Amniotic stem cell (primary cell): ENCODE measurements around the gene USP2.

Experiments
- DNase-seq: peaks from one replicate; lab custom pipeline; 2025; lab: John Stamatoyannopoulos, UW

Gene USP2

DNA sequence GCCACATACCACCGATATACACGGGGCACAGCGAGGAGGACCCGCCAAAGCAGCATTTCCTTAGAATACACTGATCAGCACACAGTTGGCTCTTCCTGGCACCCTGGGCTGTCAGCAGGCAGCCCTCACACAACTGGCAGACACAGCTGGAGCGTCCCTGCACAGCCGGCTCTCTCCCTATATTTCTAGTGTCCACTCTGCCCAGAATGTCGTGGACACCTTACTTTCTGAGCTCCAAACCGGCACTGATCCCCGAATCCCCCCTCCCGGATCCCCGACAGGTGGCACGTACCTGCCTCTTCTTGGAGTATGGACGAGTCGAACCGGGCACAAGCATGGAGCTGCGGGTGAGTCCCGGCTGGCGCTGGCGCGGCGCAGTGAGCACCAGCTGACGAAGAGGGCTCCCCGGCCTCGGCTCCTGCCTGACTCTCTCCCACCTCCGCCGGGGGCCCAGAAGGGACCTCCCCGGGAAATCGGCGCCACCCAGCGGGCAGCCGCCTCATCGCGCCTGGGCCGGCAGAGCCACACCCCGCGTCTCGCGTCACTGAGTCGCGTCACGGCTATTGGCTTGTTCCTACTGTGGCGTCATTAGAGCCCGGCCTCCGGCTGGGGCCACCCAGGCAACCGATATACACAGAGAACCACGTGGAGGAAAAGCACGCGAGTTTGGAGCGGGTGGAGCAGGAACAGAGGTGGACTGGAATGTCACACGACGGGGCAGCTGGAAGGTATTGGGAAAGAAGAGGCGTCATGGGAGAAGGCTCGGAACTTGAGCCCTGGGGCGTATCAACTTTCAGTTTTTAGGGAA, at the start of gene USP2:
TSS of gene USP2 (minus strand) at position 510 of the 808 bp plus-strand sequence. CDS start 8,210 bp downstream, outside the sequence.
- DNase-seq = peak; percentile 91

DNA sequence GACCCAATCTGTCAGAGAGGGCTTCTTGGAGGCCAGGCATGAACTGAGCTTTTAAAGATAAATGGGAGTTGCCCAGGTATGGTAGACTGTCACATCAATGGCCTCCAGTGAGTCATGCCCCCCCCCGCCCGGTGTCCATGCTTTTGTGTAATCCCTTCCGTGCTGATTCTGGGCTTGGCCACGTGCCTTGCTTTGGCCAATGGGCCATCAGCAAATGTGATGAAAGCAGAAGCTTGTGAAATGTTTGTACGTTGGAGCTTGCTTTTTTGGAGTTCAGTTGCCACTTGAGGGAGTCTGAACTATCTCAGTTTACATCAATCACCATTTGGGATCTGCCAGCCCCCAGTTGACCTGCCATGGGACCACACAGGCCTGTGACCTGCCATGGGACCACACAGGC, 45.8 kb upstream of the USP2 start:
- no peak for DNase-seq

GRCh38 chr11:119426142-119426541, 44.7 kb upstream of the USP2 start:
- no peak for DNase-seq

- DNase-seq = no peak
These were observed 43.3 kb upstream of the USP2 start for GRCh38 chr11:119424775-119425174.

DNA sequence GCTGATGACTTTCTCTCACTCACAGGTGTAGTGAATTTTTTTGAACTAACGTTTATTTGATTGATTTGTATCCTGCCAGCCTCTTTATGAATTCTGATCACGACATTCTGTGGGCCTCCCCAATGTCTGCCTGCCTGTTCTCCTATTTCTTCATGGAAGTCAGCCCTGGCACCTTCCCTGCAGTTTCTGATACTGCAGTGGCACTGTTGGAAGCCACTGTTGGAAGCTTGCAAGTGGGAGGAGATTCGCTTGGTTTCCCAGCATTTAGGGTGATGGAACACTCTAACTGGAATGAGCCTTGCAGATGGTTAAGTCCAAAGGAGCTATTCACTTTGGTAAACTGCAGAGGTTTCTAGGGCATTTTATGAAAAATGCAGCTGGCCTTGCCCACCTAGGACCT, 42.8 kb upstream of the USP2 start:
- DNase-seq = no peak

GRCh38 chr11:119423509-119424254, 42.2 kb upstream of the USP2 start:
- DNase-seq = no peak

GRCh38 chr11:119422809-119423508, 41.5 kb upstream of the USP2 start, which contains the start of gene THY1:
THY1 (minus strand) TSS chr11:119423172; CDS start chr11:119420905, 2,267 bp downstream.
- DNase-seq = peak; percentile 56

DNA sequence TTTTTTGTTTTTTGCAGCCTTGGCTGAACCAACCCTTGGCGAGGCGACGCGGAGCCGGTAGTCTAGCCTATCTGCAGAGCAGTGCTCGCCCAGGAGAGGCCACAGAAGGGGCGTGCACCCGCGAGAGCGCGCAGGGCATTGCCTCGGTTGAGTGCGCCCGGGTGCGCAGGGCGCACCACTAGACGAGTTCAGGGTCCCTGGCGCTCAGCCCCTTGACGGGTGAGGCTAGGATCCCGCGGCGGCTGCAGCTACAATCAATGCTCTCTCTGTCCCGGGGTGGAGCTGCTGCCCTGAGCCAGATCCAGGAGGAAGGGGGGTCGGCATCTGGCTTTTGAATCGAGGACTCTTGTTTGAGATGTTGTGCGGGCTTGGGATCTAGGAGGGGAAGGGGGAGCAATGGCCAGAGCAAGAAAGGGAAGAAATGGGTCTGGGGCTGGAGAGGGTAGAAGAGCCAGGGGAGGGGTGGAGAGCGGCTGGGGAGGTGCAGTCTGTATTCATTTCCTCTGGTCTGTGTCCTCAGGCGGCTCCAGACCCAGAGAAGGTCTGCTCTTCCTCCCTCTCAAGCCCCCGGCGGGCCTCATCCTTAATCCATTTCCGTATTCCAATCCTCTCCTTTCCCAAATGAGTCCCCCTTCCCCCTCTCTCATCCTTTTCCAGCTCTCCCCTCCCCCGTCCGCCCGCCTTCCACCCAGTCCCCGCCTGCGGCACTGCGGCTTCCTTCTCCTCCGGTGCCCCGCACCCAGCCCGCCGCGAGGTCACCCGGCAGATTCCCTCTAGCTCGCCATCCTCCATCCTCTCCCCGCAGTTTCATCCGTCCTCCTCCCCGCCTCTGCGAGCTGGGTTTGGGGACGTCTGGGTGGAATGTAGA, 40.7 kb upstream of the USP2 start:
- DNase-seq = no peak

GRCh38 chr11:119421351-119421750, 39.9 kb upstream of the USP2 start:
- DNase-seq = no peak

DNA sequence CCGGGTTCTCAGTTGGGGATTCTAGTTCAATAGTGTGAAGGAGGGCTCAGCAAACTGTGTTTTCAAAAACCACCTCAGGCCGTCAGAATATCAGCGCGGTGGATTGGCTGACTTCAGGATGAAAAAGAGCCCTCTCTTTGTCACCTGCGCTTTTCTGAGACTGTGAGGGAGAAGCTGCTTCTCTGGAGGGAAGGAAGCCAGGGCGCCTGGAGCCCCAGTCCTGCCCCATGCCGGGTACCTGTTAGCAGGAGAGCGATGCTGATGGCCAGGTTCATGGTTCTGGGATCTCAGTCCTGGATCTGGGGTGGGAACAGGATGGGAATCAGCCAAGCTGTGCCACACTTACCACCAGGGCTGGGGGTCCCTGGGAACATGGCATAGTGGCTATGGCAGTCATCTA, 39.1 kb upstream of the USP2 start:
- DNase-seq = no peak

DNA sequence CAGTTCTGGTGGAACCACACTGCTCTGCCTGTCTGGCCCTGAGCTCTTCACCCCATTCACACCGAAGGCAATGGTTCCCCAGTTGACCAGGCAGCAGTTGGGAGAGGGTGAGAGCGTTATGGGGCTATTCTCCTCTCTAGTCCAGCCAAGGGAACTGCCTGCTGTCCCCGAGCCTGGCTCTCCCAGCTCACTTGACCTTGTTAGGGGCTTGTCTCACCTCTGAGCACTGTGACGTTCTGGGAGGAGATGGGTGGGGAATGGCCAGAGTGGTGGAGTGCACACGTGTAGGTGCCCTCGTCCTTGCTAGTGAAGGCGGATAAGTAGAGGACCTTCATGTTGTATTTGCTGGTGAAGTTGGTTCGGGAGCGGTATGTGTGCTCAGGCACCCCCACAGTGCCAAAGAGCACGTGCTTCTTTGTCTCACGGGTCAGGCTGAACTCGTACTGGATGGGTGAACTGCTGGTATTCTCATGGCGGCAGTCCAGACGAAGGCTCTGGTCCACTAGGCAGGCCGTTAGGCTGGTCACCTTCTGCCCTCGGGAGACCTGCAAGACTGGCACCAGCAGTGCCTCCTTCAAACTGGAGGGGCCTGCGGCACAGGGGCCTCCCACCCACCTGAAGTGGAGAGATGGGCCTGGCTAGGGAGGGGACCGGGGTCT, 38.5 kb upstream of the USP2 start:
- no peak for DNase-seq

DNA sequence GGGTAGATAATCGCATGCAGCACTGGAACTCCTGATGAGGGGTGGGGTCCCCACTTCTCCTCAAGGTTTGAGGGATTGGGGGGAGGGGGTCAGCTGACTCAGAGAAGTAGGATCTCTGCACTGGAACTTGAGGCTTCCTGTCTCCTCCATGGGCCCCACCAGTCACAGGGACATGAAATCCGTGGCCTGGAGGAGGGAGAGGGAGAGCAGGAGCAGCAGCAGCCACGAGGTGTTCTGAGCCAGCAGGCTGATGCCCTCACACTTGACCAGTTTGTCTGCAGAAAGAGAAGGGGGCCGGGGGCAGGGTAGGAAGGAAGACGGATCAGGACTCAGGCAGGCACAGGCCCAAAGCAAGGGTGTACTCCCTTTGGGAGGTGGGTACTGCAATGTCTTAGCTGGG, 37.8 kb upstream of the USP2 start:
- DNase-seq = no peak

DNA sequence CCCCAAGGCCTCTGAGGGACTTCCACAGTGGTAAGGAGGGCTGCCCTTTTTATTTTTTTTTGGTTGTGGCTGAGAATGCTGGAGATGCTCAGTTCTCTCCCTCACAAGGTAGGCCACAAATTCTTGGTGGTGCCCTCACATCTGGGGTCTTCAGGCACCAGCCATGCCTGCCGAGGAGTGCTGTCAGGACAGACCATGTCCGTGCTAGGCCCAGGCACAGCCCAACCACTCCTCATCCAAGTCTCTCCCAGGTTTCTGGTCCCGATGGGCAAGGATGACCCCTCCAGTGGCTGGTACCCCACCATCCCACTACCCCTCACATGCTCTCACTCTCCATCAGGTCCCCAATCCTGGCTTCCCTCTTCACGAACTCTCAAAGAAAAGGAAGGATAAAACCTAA, 37.3 kb upstream of the USP2 start:
- no peak for DNase-seq

DNA sequence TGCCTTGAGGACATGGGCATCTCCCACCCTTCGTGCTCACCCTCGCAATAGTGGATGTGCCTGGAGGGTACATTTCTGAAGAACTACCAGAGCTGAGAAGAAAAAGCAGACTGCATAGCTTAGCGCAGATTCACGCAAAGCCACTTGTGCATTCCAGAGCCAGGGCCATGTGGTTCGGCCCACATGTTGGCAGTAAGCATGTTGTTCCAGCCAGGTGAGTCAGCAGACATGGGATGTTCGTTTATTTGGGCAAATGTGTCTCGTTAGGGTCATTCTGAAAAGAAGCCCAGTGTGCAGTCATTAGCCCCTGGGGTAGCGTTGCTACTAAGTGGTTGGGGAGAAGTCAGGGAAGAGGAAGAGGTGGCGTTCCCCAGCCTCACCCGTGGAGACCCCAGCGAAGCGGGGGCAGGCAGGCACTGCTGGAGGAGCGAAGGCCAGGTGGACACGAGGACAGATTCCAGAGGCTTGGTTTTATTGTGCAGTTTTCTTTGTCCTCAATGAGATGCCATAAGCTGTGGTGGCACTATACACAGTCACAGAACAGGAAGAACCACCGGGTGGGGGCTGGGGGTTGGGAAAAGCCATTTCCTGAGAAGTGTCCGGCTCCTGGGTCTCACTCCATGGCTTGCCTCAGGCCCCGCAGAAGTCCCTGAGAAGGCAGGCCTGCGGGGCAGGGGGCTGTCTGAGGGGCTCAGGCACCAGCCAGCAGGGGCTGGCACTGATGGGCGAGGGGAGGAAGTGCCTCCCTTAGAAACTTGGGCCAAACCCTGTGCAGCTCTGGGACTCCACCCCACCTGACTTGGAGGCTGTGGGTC, 36.4 kb upstream of the USP2 start:
- DNase-seq = peak; percentile 89

DNA sequence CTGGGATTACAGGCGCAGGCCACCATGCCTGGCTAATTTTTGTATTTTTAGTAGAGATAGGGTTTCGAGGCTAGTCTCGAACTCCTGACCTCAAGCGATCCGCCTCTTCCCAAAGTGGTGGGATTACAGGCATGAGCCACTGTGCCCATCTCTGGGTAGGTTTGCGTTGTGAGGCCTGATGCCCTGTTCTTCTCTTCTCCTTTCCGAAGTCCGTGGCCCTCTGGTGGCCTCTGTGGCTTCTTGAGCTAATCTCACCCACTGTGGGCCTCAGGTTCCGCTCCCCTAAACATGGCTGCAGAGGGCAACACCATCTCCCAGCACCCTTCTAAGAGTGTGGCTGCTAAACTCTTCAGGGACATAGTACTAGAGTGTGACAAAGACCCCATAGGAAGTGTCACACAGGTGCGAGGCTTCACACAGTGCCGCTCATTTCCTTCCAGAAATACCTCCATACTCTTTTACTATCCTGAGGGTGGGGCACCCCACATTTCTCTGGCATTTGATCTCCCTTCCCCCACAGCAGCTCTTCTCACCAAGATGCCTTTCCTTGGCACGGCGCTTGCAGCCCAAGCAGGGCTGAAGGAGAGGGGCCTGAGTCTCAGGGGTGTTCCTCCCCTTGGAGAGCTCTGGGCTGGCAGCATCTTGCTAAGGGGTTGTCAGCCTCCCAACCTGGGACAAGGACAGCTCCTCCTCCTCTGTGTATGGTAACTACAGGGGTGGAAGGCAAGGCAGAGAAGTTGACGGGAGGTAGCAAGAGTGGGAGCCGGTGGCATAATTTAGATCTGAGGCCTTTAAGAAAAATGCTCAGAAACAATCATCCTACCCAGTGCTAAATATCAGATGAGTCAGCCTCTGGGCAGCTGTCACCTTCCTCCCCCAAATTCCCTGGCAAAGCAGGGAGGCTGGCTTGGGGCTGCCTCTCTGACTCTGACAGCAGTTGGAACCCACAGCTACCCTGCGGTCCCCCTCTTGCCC, 35.4 kb upstream of the USP2 start:
- DNase-seq = peak; percentile 26

DNA sequence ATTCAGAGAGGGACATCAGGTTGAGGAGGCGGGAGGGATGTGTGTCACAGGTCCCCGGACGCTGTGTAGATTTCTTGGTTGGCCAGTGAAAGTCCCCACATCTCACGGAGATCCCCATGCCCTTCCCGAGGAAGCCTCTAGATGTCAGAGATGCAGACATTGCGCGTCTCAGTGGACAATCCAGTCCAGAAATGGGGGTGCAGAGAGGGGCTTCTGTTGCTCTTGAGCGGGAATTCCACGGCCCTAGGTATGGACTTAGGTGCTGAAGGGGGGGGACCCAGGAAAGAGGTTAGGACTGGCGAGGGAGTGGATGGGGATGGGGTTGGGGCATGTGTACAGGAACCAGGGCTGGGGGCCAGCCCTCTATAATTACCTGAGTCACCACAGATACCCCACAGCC, 34.5 kb upstream of the USP2 start:
- DNase-seq = no peak

- no peak for DNase-seq
These were observed 34.0 kb upstream of the USP2 start for GRCh38 chr11:119415517-119415916.

- no peak for DNase-seq
These were observed 33.2 kb upstream of the USP2 start for GRCh38 chr11:119414734-119415133.

DNA sequence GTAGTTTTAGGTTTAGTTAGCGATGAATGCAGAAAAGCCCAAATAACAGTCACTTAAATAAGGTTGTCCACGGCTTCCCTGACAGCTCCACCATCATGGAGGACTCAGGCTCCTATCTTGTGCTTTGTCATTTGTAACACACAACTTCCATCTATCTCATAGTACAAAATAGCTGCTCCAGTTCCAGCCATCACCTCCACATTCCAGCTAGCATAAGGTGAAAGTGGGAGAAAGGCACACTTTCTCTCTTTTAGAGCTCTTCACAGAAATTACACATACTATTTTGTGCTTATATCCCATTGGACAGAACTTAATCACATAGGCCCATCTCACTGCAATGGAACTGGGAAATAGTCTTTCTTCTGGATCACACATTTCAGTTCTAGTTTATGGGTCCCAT, 32.8 kb upstream of the USP2 start:
- no peak for DNase-seq
